ENCODE measurements around the gene GRIP2. TPM values are rescaled to one million over a fixed set of nuclear protein-coding genes. Genes with fewer than 3 reads are reported as not detected.

The GRIP2 gene
- total RNA-seq, 1 donor from 2014 or later, result not detected

- H3K27ac Mint-ChIP-seq, result no peak overlapping the region
- TF ChIP-seq CTCF (IDR thresholded peaks at IDR 0.05) (no peak), EZH2phosphoT487 (IDR thresholded peaks at IDR 0.05) (no peak), EZH2 (IDR thresholded peaks at IDR 0.05) (no peak)
- Histone ChIP-seq H2AFZ (replicated peaks) (no peak overlapping the region), H3F3A (ENCODE audit: low read depth) (no peaks in the 10 kb centered on the region), H3K79me2 (ENCODE audit: low read depth) (no peaks in the 10 kb centered on the region), H3K4me1 (peaks cover under 1% of the 10 kb centered on the region), H3K4me3 (no peak overlapping the region), H3K27me3 (peaks cover 8% of the 10 kb centered on the region), H3K36me3 (no peaks in the 10 kb centered on the region), H3K27ac (no peak overlapping the region), H3K4me2 (no peak overlapping the region), H3K9ac (no peak overlapping the region), H3K9me3 (ENCODE audit: low read depth) (no peaks in the 10 kb centered on the region), H4K20me1 (ENCODE audit: low read depth) (no peaks in the 10 kb centered on the region)
- no peaks in the 10 kb centered on the region for H3K36me3 Mint-ChIP-seq
- no peaks in the 10 kb centered on the region for H3K9me3 Mint-ChIP-seq
- no peak for DNase-seq (ENCODE audit: low spot score)
- H3K4me3 Mint-ChIP-seq, result no peak overlapping the region
- peaks cover 17% of the 10 kb centered on the region for H3K4me1 Mint-ChIP-seq
- H3K27me3 Mint-ChIP-seq (ENCODE audit: insufficient read depth, low read depth), result peaks cover 12% of the 10 kb centered on the region
Observed at GRCh38 chr3:14545251-14545635, 5.1 kb upstream of the GRIP2 start.

- no peak overlapping the region for H3K4me3 Mint-ChIP-seq
- H2AFZ ChIP-seq (replicated peaks), result no peak overlapping the region
- no peak for TF ChIP-seq EZH2 (IDR thresholded peaks at IDR 0.05)
- TF ChIP-seq CTCF (IDR thresholded peaks at IDR 0.05), result no peak
- TF ChIP-seq EZH2phosphoT487 (IDR thresholded peaks at IDR 0.05), result no peak
Observed at GRCh38 chr3:14544282-14545250, 4.4 kb upstream of the GRIP2 start.

GRCh38 chr3:14543446-14543845 is 3.3 kb upstream of the GRIP2 start:
- peaks cover 3% of the 10 kb centered on the region for H3K4me1 ChIP-seq
- H3F3A ChIP-seq (ENCODE audit: low read depth), result no peaks in the 10 kb centered on the region
- no peak overlapping the region for H3K27ac Mint-ChIP-seq
- no peaks in the 10 kb centered on the region for H3K36me3 ChIP-seq
- H4K20me1 ChIP-seq (ENCODE audit: low read depth), result no peaks in the 10 kb centered on the region
- H3K9me3 Mint-ChIP-seq, result no peaks in the 10 kb centered on the region
- no peaks in the 10 kb centered on the region for H3K79me2 ChIP-seq (ENCODE audit: low read depth)
- H3K4me3 ChIP-seq, result no peak overlapping the region
- peaks cover 12% of the 10 kb centered on the region for H3K4me1 Mint-ChIP-seq
- H3K4me3 Mint-ChIP-seq, result no peak overlapping the region
- H3K27me3 Mint-ChIP-seq (ENCODE audit: insufficient read depth, low read depth), result peaks cover 11% of the 10 kb centered on the region
- peaks cover 1% of the 10 kb centered on the region for H3K27me3 ChIP-seq
- H2AFZ ChIP-seq (replicated peaks), result no peak overlapping the region
- TF ChIP-seq EZH2 (IDR thresholded peaks at IDR 0.05) (no peak), EZH2phosphoT487 (IDR thresholded peaks at IDR 0.05) (no peak), CTCF (IDR thresholded peaks at IDR 0.05) (no peak)
- no peak for DNase-seq (ENCODE audit: low spot score)
- H3K9me3 ChIP-seq (ENCODE audit: low read depth), result no peaks in the 10 kb centered on the region
- H3K9ac ChIP-seq, result no peak overlapping the region
- no peak overlapping the region for H3K4me2 ChIP-seq
- no peak overlapping the region for H3K27ac ChIP-seq
- H3K36me3 Mint-ChIP-seq, result no peaks in the 10 kb centered on the region

More at GRCh38 chr3:14544282-14545250, 4.4 kb upstream of the GRIP2 start:
- Mint-ChIP-seq H3K27ac (no peak overlapping the region), H3K9me3 (no peaks in the 10 kb centered on the region), H3K36me3 (no peaks in the 10 kb centered on the region), H3K4me1 (peaks cover 15% of the 10 kb centered on the region), H3K27me3 (ENCODE audit: insufficient read depth, low read depth) (peaks cover 12% of the 10 kb centered on the region)
- Histone ChIP-seq H3K9me3 (ENCODE audit: low read depth) (no peaks in the 10 kb centered on the region), H3K36me3 (no peaks in the 10 kb centered on the region), H3K4me2 (no peak overlapping the region), H3K4me1 (peaks cover 3% of the 10 kb centered on the region), H3K79me2 (ENCODE audit: low read depth) (no peaks in the 10 kb centered on the region), H3F3A (ENCODE audit: low read depth) (no peaks in the 10 kb centered on the region), H3K4me3 (no peak overlapping the region), H3K27me3 (peaks cover 8% of the 10 kb centered on the region), H3K9ac (no peak overlapping the region), H3K27ac (no peak overlapping the region), H4K20me1 (ENCODE audit: low read depth) (no peaks in the 10 kb centered on the region)
- no peak for DNase-seq (ENCODE audit: low spot score)
